OCI-LY1 (cell line): Measurements from ENCODE around the gene LCORL.

Experiments used
- H2AFZ ChIP-seq: fragments of 200-600 bp; sonication (generic), shearing (Covaris generic); 2 replicates; pipeline ENCODE4 v1.6.0; 2014; ENCODE audit warnings: antibody characterized with exemption, mild to moderate bottlenecking, low read length
- H3F3A ChIP-seq: fragments of 200-600 bp; sonication (generic), shearing (Covaris generic); 2 replicates; pipeline ENCODE4 v1.6.0; 2014; ENCODE audit warnings: mild to moderate bottlenecking, antibody characterized with exemption, low read length, moderate library complexity; ENCODE audit not compliant: insufficient read depth
- H3K27ac ChIP-seq: fragments of 200-600 bp; sonication (generic); 2 replicates; pipeline ENCODE4 v1.5.1; 2014; ENCODE audit warnings: low read length, mixed run types, mild to moderate bottlenecking, low read depth; ENCODE audit not compliant: poor library complexity, severe bottlenecking
- H3K27me3 ChIP-seq: fragments of 200-600 bp; sonication (generic); 2 replicates; pipeline ENCODE4 v1.6.0; 2014; ENCODE audit warnings: antibody characterized with exemption, mild to moderate bottlenecking, low read length, moderate library complexity; ENCODE audit not compliant: insufficient read depth
- H3K36me3 ChIP-seq: fragments of 200-600 bp; sonication (generic); 2 replicates; pipeline ENCODE4 v1.6.1; 2014; ENCODE audit warnings: mild to moderate bottlenecking, antibody characterized with exemption, low read length, moderate library complexity, mixed read lengths; ENCODE audit not compliant: insufficient read depth
- H3K4me1 ChIP-seq: fragments of 200-600 bp; sonication (generic); 2 replicates; pipeline ENCODE4 v1.5.1; 2014; ENCODE audit warnings: mild to moderate bottlenecking, low read length, moderate library complexity; ENCODE audit not compliant: insufficient read depth, severe bottlenecking
- H3K4me2 ChIP-seq: fragments of 200-600 bp; sonication (generic), shearing (Covaris generic); 2 replicates; pipeline ENCODE4 v1.6.1; 2014; ENCODE audit warnings: low read length
- H3K4me3 ChIP-seq: fragments of 200-600 bp; sonication (generic); 2 replicates; pipeline ENCODE4 v1.5.1; 2014; ENCODE audit warnings: low read length, low read depth, mild to moderate bottlenecking, mixed read lengths; ENCODE audit not compliant: poor library complexity, severe bottlenecking
- H3K79me2 ChIP-seq: fragments of 200-600 bp; shearing (Covaris generic); 2 replicates; pipeline ENCODE4 v1.6.1; 2016; ENCODE audit warnings: mixed run types, low read length, mixed read lengths; ENCODE audit not compliant: insufficient read depth
- H3K9ac ChIP-seq: fragments of 200-600 bp; sonication (generic), shearing (Covaris generic); 2 replicates; pipeline ENCODE4 v1.6.1; 2014; ENCODE audit warnings: mild to moderate bottlenecking, low read length, mixed read lengths
- H3K9me2 ChIP-seq: fragments of 200-600 bp; sonication (generic), shearing (Covaris generic); 2 replicates; pipeline ENCODE4 v1.6.1; 2014; ENCODE audit warnings: low read depth, mild to moderate bottlenecking, low read length, mixed read lengths
- H3K9me3 ChIP-seq: fragments of 200-600 bp; shearing (Covaris generic); 2 replicates; pipeline ENCODE4 v1.6.1; 2014; ENCODE audit warnings: low read length, mixed read lengths
- H4K20me1 ChIP-seq: fragments of 200-600 bp; sonication (generic), shearing (Covaris generic); 2 replicates; pipeline ENCODE4 v1.6.0; 2016; ENCODE audit warnings: mild to moderate bottlenecking, low read length; ENCODE audit not compliant: insufficient read depth
- CTCF ChIP-seq: fragments of 200-600 bp; sonication (generic), shearing (Covaris generic); IDR thresholded peaks from 2 replicates; pipeline ENCODE4 v1.5.1; 2017; ENCODE audit warnings: mild to moderate bottlenecking, antibody characterized with exemption, low read length, moderate library complexity, mixed read lengths
- EZH2 ChIP-seq: fragments of 200-600 bp; sonication (generic), shearing (Covaris generic); IDR thresholded peaks from 2 replicates; pipeline ENCODE4 v1.8.0; 2017; ENCODE audit warnings: borderline replicate concordance, mixed run types, mild to moderate bottlenecking, antibody characterized with exemption, low read length, moderate library complexity, mixed read lengths

Gene LCORL

GRCh38 chr4:17869327-17869726 is 152.2 kb downstream of the LCORL start:
- no peaks in the 10 kb centered on the region for H3K36me3 ChIP-seq
- TF ChIP-seq EZH2, result no peak
- TF ChIP-seq CTCF, result no peak
- H3K4me2 ChIP-seq, result no peak overlapping the region

GRCh38 chr4:17867276-17867675 is 154.3 kb downstream of the LCORL start:
- Histone ChIP-seq H3K4me3 (no peak overlapping the region), H3K36me3 (no peaks in the 10 kb centered on the region)
- TF ChIP-seq EZH2, result no peak
- TF ChIP-seq CTCF, result no peak

More at GRCh38 chr4:17869327-17869726, 152.2 kb downstream of the LCORL start:
- H3F3A ChIP-seq, result no peaks in the 10 kb centered on the region
- no peak overlapping the region for H3K9ac ChIP-seq
- no peak overlapping the region for H3K4me3 ChIP-seq
- no peaks in the 10 kb centered on the region for H3K79me2 ChIP-seq
- no peaks in the 10 kb centered on the region for H3K4me1 ChIP-seq
- H4K20me1 ChIP-seq, result no peaks in the 10 kb centered on the region
- H3K27me3 ChIP-seq, result no peaks in the 10 kb centered on the region
- no peak overlapping the region for H3K27ac ChIP-seq
- H3K9me3 ChIP-seq, result no peaks in the 10 kb centered on the region
- no peak overlapping the region for H2AFZ ChIP-seq
- H3K9me2 ChIP-seq, result no peaks in the 10 kb centered on the region

GRCh38 chr4:17866810-17867209 is 154.7 kb downstream of the LCORL start:
- no peaks in the 10 kb centered on the region for H3K9me3 ChIP-seq

More at GRCh38 chr4:17867276-17867675, 154.3 kb downstream of the LCORL start:
- Histone ChIP-seq H2AFZ (no peak overlapping the region), H3K9ac (no peak overlapping the region), H3K27ac (no peak overlapping the region), H3K9me2 (no peaks in the 10 kb centered on the region), H3F3A (no peaks in the 10 kb centered on the region), H3K27me3 (no peaks in the 10 kb centered on the region), H4K20me1 (no peaks in the 10 kb centered on the region), H3K79me2 (no peaks in the 10 kb centered on the region), H3K4me2 (no peak overlapping the region), H3K9me3 (no peaks in the 10 kb centered on the region), H3K4me1 (no peaks in the 10 kb centered on the region)

More at GRCh38 chr4:17866810-17867209, 154.7 kb downstream of the LCORL start:
- Histone ChIP-seq H3K36me3 (no peaks in the 10 kb centered on the region), H3K27me3 (no peaks in the 10 kb centered on the region), H3K27ac (no peak overlapping the region), H4K20me1 (no peaks in the 10 kb centered on the region), H3K4me2 (no peak overlapping the region), H3F3A (no peaks in the 10 kb centered on the region), H3K4me3 (no peak overlapping the region), H3K4me1 (no peaks in the 10 kb centered on the region), H3K79me2 (no peaks in the 10 kb centered on the region), H2AFZ (no peak overlapping the region), H3K9ac (no peak overlapping the region), H3K9me2 (no peaks in the 10 kb centered on the region)
- TF ChIP-seq EZH2 (no peak), CTCF (no peak)
